ENCODE measurements around the gene DBT.
"Not testable (repeated sequence)": the region's sequence is repeated elsewhere in the genome, so short reads cannot be mapped to it uniquely, and the experiment has no call there.

DBT gene

DNA sequence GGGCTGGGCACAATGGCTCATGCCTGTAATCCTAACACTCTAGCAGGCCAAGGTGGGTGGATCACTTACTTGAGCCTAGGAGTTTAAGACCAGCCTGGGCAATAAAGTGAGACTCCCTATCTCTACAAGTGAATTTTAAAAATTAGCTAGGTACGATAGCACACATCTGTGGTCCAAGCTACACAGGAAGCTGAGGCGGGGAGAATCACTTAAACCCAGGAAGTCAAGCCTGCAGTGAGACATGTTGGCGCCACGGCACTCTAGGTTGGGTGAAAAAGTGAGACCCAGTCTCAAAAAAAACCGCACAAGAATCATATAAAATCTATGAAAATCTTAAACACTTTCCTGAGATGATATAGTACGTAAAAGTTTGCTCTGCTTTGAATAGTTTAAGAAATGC lies 30.2 kb downstream of the DBT start:
- DNase-seq = no peak
- in situ Hi-C loops (cut with HindIII; ENCODE audit: low pct_ligation_motif_present, low sequenced_read_pairs) = no loop called here
- H3K27ac ChIP-seq = no peak overlapping the region
- H3K4me3 ChIP-seq (ENCODE audit: low read depth, low read length) = no peak overlapping the region
- TF ChIP-seq, protein P1, sequence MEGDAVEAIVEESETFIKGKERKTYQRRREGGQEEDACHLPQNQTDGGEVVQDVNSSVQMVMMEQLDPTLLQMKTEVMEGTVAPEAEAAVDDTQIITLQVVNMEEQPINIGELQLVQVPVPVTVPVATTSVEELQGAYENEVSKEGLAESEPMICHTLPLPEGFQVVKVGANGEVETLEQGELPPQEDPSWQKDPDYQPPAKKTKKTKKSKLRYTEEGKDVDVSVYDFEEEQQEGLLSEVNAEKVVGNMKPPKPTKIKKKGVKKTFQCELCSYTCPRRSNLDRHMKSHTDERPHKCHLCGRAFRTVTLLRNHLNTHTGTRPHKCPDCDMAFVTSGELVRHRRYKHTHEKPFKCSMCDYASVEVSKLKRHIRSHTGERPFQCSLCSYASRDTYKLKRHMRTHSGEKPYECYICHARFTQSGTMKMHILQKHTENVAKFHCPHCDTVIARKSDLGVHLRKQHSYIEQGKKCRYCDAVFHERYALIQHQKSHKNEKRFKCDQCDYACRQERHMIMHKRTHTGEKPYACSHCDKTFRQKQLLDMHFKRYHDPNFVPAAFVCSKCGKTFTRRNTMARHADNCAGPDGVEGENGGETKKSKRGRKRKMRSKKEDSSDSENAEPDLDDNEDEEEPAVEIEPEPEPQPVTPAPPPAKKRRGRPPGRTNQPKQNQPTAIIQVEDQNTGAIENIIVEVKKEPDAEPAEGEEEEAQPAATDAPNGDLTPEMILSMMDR (IDR thresholded peaks at IDR 0.05; ENCODE audit: low read depth, low read length, missing control alignments) = no peak
- peaks cover 11% of the 10 kb centered on the region for H3K36me3 ChIP-seq (replicated peaks)
- H3K27me3 ChIP-seq (replicated peaks) = no peaks in the 10 kb centered on the region

DNA sequence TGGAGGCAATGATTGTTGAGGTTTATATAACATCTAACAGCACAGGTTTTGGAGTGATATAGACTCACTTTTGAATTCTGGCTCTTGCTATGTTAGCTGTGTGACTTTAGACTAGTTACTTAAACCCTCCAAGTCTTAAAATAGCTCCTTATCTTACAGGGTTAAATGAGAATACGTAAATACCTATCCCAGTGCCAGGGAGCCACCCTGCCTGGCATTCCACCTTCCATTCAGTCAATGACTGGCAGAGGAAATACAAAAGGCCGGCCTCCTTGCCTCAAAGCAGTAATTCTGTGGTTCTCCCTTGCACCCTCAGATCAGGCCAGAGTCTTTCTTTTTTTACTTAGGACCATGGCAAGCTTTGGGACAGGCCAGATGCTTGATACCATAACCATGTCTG lies 31.8 kb downstream of the DBT start:
- Histone ChIP-seq H3K27ac (no peak overlapping the region), H3K27me3 (replicated peaks) (no peaks in the 10 kb centered on the region), H3K36me3 (replicated peaks) (peaks cover 19% of the 10 kb centered on the region), H3K4me3 (ENCODE audit: low read depth, low read length) (no peak overlapping the region)
- DNase-seq = no peak
- in situ Hi-C loops (cut with HindIII; ENCODE audit: low pct_ligation_motif_present, low sequenced_read_pairs) = no loop called here
- TF ChIP-seq, protein P1 (IDR thresholded peaks at IDR 0.05; ENCODE audit: low read depth, low read length, missing control alignments) = no peak

DNA sequence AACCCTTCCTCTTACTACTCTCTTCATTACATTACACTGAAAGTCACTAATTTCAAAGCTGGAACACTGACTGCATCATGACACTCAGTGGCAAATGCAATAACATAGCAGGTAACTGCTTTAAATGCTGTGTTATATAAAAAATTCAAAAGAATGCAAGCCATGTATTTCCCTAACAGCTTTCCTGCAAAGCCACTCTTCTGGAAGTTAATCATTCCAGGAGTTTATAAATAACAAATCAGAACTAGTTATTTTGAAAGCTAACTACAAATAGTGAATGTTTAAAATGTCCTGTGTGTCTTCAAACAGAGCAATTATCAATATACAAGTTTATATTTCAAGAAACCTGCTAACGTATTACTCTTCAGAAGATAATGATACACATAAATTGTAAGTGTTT lies 34.5 kb downstream of the DBT start:
- TF ChIP-seq, protein P1 (IDR thresholded peaks at IDR 0.05; ENCODE audit: low read depth, low read length, missing control alignments) = no peak
- H3K36me3 ChIP-seq (replicated peaks) = peaks cover 22% of the 10 kb centered on the region
- in situ Hi-C loops (cut with HindIII; ENCODE audit: low pct_ligation_motif_present, low sequenced_read_pairs) = no loop called here
- DNase-seq = no peak
- H3K4me3 ChIP-seq (ENCODE audit: low read depth, low read length) = no peak overlapping the region
- no peaks in the 10 kb centered on the region for H3K27me3 ChIP-seq (replicated peaks)
- no peak overlapping the region for H3K27ac ChIP-seq

DNA sequence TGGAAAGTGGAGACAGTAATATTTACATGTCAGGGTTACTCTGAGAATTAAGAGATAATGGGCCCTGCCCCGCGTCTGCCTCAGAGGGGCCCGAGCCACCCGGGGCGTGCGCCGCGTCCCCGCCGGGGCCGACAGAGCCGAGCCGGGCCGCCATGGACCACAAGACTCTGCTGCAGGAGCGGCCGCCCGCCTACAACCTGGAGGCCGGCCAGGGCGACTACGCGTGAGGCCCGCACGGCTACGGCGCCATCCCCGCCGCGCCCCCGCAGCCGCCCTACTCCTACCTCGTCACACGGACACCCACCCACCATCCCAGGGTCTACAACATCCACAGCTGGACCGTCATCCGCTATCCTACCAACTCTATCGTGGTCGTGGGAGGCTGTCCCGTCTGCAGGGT lies 36.5 kb downstream of the DBT start:
- in situ Hi-C loops (cut with HindIII; ENCODE audit: low pct_ligation_motif_present, low sequenced_read_pairs) = no loop called here
- Histone ChIP-seq H3K4me3 (ENCODE audit: low read depth, low read length) (no peak overlapping the region), H3K27ac (no peak overlapping the region), H3K36me3 (replicated peaks) (peaks cover 20% of the 10 kb centered on the region), H3K27me3 (replicated peaks) (no peaks in the 10 kb centered on the region)
- TF ChIP-seq, protein P1 (IDR thresholded peaks at IDR 0.05; ENCODE audit: low read depth, low read length, missing control alignments) = no peak
- DNase-seq = no peak

DNA sequence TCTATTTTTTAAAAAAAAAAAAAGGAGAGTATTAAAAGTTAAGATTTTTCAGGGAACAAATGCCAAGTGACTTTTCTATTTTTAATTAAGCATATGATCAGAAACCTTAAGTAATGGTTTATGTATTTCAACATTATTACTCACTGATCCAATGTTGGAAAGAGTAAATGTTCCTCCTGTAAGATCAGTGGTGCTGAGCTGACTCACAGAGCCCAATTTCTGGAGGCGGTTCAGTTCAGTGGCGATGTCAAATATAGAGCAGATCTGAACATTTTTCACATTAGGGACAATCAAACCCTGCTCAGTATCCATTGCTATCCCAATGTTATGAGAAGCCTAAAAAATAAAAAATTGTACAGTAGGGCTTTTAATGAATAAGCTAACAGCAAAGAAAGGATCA lies 43.3 kb downstream of the DBT start:
- TF ChIP-seq, protein P1 (IDR thresholded peaks at IDR 0.05; ENCODE audit: low read depth, low read length, missing control alignments) = no peak
- no peaks in the 10 kb centered on the region for H3K27me3 ChIP-seq (replicated peaks)
- DNase-seq = no peak
- H3K4me3 ChIP-seq (ENCODE audit: low read depth, low read length) = no peak overlapping the region
- in situ Hi-C loops (cut with HindIII; ENCODE audit: low pct_ligation_motif_present, low sequenced_read_pairs) = no loop called here
- peaks cover 14% of the 10 kb centered on the region for H3K36me3 ChIP-seq (replicated peaks)
- no peak overlapping the region for H3K27ac ChIP-seq

DNA sequence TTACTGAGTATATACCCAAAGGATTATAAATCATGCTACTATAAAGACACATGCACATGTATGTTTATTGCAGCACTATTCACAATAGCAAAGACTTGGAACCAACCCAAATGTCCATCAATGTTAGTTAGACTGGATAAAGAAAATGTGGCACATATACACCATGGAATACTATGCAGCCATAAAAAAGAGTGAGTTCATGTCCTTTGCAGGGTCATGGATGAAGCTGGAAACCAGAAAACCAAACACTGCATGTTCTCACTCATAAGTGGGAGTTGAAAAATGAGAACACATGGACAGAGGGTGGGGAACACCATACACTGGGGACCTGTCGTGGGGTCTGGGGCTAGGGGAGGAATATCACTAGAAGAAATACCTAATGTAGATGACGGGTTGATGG lies 44.0 kb downstream of the DBT start:
- DNase-seq; H3K27me3 ChIP-seq (replicated peaks); H3K4me3 ChIP-seq (ENCODE audit: low read depth, low read length); in situ Hi-C loops (cut with HindIII; ENCODE audit: low pct_ligation_motif_present, low sequenced_read_pairs); H3K27ac ChIP-seq: not testable (repeated sequence)
- H3K36me3 ChIP-seq (replicated peaks) = peaks cover 14% of the 10 kb centered on the region

DNA sequence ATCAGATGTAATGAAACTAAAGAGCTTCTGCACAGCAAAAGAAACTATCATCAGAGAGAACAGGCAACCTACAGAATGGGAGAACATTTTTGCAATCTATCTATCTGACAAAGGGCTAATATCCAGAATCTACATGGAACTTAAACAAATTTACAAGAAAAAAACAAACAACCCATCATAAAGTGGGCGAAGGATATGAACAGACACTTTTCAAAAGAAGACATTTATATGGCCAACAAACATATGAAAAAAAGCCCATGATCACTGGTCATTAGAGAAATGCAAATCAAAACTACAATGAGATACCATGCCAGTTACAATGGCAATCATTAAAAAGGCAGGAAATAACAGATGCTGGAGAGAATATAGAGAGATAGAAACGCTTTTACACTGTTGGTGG lies 44.5 kb downstream of the DBT start:
- peaks cover 17% of the 10 kb centered on the region for H3K36me3 ChIP-seq (replicated peaks)
- H3K4me3 ChIP-seq (ENCODE audit: low read depth, low read length); in situ Hi-C loops (cut with HindIII; ENCODE audit: low pct_ligation_motif_present, low sequenced_read_pairs); H3K27ac ChIP-seq; H3K27me3 ChIP-seq (replicated peaks); DNase-seq: not testable (repeated sequence)

DNA sequence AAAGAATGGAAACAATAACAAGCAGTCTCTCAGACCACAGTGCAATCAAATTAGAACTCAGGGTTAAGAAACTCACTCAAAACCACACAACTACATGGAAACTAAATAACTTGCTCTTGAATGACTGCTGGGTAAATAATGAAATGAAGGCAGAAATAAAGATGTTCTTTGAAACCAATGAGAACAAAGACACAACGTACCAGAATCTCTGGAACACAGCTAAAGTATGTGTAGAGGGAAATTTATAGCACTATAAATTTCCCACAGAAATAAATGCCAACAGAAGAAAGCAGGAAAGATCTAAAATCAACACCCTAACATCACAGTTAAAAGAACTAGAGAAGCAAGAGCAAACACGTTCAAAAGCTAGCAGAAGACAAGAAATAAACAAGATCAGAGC lies 46.9 kb downstream of the DBT start:
- in situ Hi-C loops (cut with HindIII; ENCODE audit: low pct_ligation_motif_present, low sequenced_read_pairs); H3K27ac ChIP-seq; DNase-seq; H3K27me3 ChIP-seq (replicated peaks); H3K4me3 ChIP-seq (ENCODE audit: low read depth, low read length): not testable (repeated sequence)
- peaks cover 19% of the 10 kb centered on the region for H3K36me3 ChIP-seq (replicated peaks)

DNA sequence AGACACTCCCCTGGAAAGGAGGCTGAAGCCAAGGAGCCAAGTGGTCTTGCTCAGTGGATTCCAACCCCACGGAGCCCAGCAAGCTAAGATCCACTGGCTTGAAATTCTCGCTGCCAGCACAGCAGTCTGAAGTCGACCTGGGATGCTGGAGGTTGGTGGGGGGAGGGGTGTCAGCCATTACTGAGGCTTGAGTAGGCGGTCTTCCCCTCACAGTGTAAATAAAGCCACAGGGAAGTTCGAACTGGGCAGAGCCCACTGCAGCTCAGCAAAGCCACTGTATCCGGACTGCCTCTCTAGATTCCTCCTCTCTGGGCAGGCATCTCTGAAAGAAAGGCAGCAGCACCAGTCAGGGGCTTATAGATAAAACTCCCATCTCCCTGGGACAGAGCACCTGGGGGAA lies 49.6 kb downstream of the DBT start:
- in situ Hi-C loops (cut with HindIII; ENCODE audit: low pct_ligation_motif_present, low sequenced_read_pairs); H3K27me3 ChIP-seq (replicated peaks); H3K4me3 ChIP-seq (ENCODE audit: low read depth, low read length); H3K27ac ChIP-seq; DNase-seq: not testable (repeated sequence)
- H3K36me3 ChIP-seq (replicated peaks) = peaks cover 10% of the 10 kb centered on the region

Measured in brain microvascular endothelial cell (primary cell).